Heart right ventricle (tissue), 16 donors: ENCODE measurements around the gene MINDY4. TPM values are rescaled to one million over a fixed set of nuclear protein-coding genes. Genes with fewer than 3 reads are reported as not detected.

Experiments used
- ATAC-seq, 8 donors: fragments of 200-7000 bp; cut with Tn5 transposase; one replicate each; pipeline ENCODE4 v1.9.1; 2020; ENCODE audit warnings: mild to moderate bottlenecking in 8 of 8, moderate library complexity in 8 of 8, moderate number of reproducible peaks in 1 of 8
- DNase-seq, 2 donors: peaks; one replicate each; pipeline ENCODE4 v3.0.0-alpha.2; 2020
- H3K27ac ChIP-seq, 10 donors: fragments of 200-600 bp; sonication (generic) in 2 of 10; one replicate each; pipeline versions ENCODE4 v1.5.0 to v1.8.0; 2020 to 2022; ENCODE audit warnings: mild to moderate bottlenecking in 3 of 10
- H3K27me3 ChIP-seq, 7 donors: fragments of 200-600 bp; one replicate each; pipeline ENCODE4 v1.8.0; 2021 to 2022; ENCODE audit warnings: mild to moderate bottlenecking in 2 of 7
- H3K36me3 ChIP-seq, 9 donors: fragments of 200-600 bp; sonication (generic) in 1 of 9; one replicate each; pipeline versions ENCODE4 v1.5.0 to v1.8.0; 2020 to 2022; ENCODE audit warnings: mild to moderate bottlenecking in 2 of 9
- H3K4me1 ChIP-seq, 9 donors: fragments of 200-600 bp; sonication (generic) in 1 of 9; one replicate each; pipeline versions ENCODE4 v1.5.0 to v1.8.0; 2020 to 2022; ENCODE audit warnings: mild to moderate bottlenecking in 4 of 9
- H3K4me3 ChIP-seq, 10 donors: fragments of 200-600 bp; sonication (generic) in 2 of 10; one replicate each; pipeline versions ENCODE4 v1.5.0 to v1.8.0; 2020 to 2022; ENCODE audit warnings: mild to moderate bottlenecking in 7 of 10, moderate library complexity in 2 of 10
- H3K9me3 ChIP-seq, 11 donors: fragments of 200-600 bp in 10 of 11; sonication (generic) in 2 of 11; one replicate each; pipeline versions ENCODE4 v1.5.0 to v1.8.0; 2013 to 2022; ENCODE audit warnings: mild to moderate bottlenecking in 2 of 11, control low read depth in 1 of 11, moderate library complexity in 1 of 11
- WGBS, 2 donors: extraction: QIAGEN DNeasy Blood & Tissue Kit; methylation state at CpG; one replicate each; pipeline ENCODE4 v1.1.7; 2013; ENCODE audit warnings: inconsistent platforms in 1 of 2; 5-methylcytosine and 5-hydroxymethylcytosine counted together
- intact Hi-C, 10 donors: fragments of 100-400 bp; cut with DNase I; formaldehyde crosslinking; loops; one replicate each; pipeline versions ENCODE4 v1.11.1 to v1.14.2; 2022
- polyA plus RNA-seq, 2 donors: library from polyadenylated mRNA; stranded (reverse); fragments of 200-250 nt; gene quantifications; one replicate each; pipeline ENCODE4 v1.2.3, GENCODE V29; 2013
- total RNA-seq, 10 donors: library from RNA; stranded (reverse); fragmentation: NEBNext Ultra II Directional in 3 of 10; extraction: Animal tissue kit (Norgen Biotek cat#: 25700) in 3 of 10; gene quantifications; one replicate each; pipeline versions ENCODE4 v1.2.1 to v1.2.4, GENCODE V29; 2021 to 2023
- TF ChIP-seq, protein P1 (sequence below), 9 donors: fragments of 200-600 bp; sonication (generic) in 2 of 9; IDR thresholded peaks; one replicate each; pipeline versions ENCODE4 v1.5.0 to v1.8.0; 2021 to 2022; ENCODE audit warnings: antibody characterized with exemption in 9 of 9, mild to moderate bottlenecking in 5 of 9, moderate library complexity in 1 of 9
- donor health status: Arrhythmogenic right ventricular cardiomyopathy.
- donor health status: ischemic (EF 13 %, LVEDD 7.1; RV severe dilation, severe dysfunction).
- donor health status: healthy with polysubstance abuse.
- donor health status: DM: no; HTN: yes; CAD: no.
- donor health status: DM: no; HTN: no; CAD: no.
- donor health status: ischemic (EF 25% LVEDD 6.9; RV normal size, moderate dysfunction).
- donor health status: ischemic (EF 25% LVEDD 5.7; RV mildly dilated, moderate dysfunction).
- donor health status: healthy.
- donor health status: DM: yes; HTN: yes; CAD: no.
- donor health status: Ischemic cardiomyopathy.
- donor health status: ischemic (EF 35%, LVEDD 5.7; RV mildly dilated, moderate dysfunction).
- donor health status: nonischemic (EF 11% LVEDD 7.7; RV severe dilation, severe dysfunction).
- donor health status: DM: yes; HTN: yes; CAD: no.
- donor health status: PGD.
- donor health status: ischemic (EF 29% LVEDD 5.4; RV normal size, mild dysfunction).
- donor health status: nonischemic (EF 23%, LVEDD 6.1; RV moderate dilation, normal function).

Gene MINDY4
- total and polyA plus RNA-seq, 12 donors = 1.9 to 5.4 (median 2.8) TPM

GRCh38 chr7:30917216-30917893 is 146.1 kb downstream of the MINDY4 start:
- intact Hi-C loops = loop anchor here in 4 of 10 donors (5.0 to 10.0 kb wide), 4 partner anchors 93 to 165 kb away; partner anchors contain the start of gene INMT (in 1 of the 4)
- DNase-seq (no peak), ATAC-seq (no peak)
- TF ChIP-seq, protein P1, sequence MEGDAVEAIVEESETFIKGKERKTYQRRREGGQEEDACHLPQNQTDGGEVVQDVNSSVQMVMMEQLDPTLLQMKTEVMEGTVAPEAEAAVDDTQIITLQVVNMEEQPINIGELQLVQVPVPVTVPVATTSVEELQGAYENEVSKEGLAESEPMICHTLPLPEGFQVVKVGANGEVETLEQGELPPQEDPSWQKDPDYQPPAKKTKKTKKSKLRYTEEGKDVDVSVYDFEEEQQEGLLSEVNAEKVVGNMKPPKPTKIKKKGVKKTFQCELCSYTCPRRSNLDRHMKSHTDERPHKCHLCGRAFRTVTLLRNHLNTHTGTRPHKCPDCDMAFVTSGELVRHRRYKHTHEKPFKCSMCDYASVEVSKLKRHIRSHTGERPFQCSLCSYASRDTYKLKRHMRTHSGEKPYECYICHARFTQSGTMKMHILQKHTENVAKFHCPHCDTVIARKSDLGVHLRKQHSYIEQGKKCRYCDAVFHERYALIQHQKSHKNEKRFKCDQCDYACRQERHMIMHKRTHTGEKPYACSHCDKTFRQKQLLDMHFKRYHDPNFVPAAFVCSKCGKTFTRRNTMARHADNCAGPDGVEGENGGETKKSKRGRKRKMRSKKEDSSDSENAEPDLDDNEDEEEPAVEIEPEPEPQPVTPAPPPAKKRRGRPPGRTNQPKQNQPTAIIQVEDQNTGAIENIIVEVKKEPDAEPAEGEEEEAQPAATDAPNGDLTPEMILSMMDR (IDR thresholded peaks at IDR 0.05) = no peak
- peak overlapping the region in 7 of 10 donors; percentile 10 to 70 (median 60) for H3K4me3 ChIP-seq
- no peaks in the 10 kb centered on the region for H3K9me3 ChIP-seq
- H3K4me1 ChIP-seq = peaks cover 43 to 100% (median 80%) of the 10 kb centered on the region in 9 donors
- H3K27ac ChIP-seq = peak overlapping the region in 9 of 10 donors; percentile 20 to 91 (median 85)
- 73 to 81% methylated on average over 4 of the region's 4 CpGs for WGBS, 2 donors
- H3K27me3 ChIP-seq = no peaks in the 10 kb centered on the region
- H3K36me3 ChIP-seq = peaks cover 0 to 7% (median 0%) of the 10 kb centered on the region in 9 donors

- peaks cover 41 to 94% (median 79%) of the 10 kb centered on the region in 9 donors for H3K4me1 ChIP-seq
- TF ChIP-seq, protein P1 (IDR thresholded peaks at IDR 0.05) = no peak
- H3K27ac ChIP-seq = peak overlapping the region in 9 of 10 donors; percentile 73 to 91 (median 86)
- ATAC-seq = no peak
- H3K36me3 ChIP-seq = peaks cover 0 to 20% (median 9%) of the 10 kb centered on the region in 9 donors
- DNase-seq = peak in 1 of 2 donors; percentile 12
- WGBS, 2 donors = 73 to 83% methylated on average over 4 of the region's 4 CpGs
- H3K4me3 ChIP-seq = peak overlapping the region in 4 of 10 donors; percentile 12 to 62 (median 38)
- H3K27me3 ChIP-seq = no peaks in the 10 kb centered on the region
- intact Hi-C loops = loop anchor here in 4 of 10 donors (5.0 to 10.0 kb wide), 4 partner anchors 94 to 166 kb away; partner anchors contain the start of gene INMT (in 1 of the 4)
- H3K9me3 ChIP-seq = no peaks in the 10 kb centered on the region
These were observed 147.5 kb downstream of the MINDY4 start for GRCh38 chr7:30918676-30919075.

GRCh38 chr7:30920021-30920583 is 148.9 kb downstream of the MINDY4 start:
- H3K36me3 ChIP-seq = peaks cover 0 to 35% (median 11%) of the 10 kb centered on the region in 9 donors
- ATAC-seq = peak in 3 of 8 donors; percentile 6 to 23 (median 16)
- DNase-seq = peak in 1 of 2 donors; percentile 29
- WGBS, 2 donors = 43 to 46% methylated on average over 11 of the region's 11 CpGs
- H3K9me3 ChIP-seq = no peaks in the 10 kb centered on the region
- TF ChIP-seq, protein P1 (IDR thresholded peaks at IDR 0.05) = no peak
- intact Hi-C loops = no loop called here
- H3K27me3 ChIP-seq = no peaks in the 10 kb centered on the region
- peak overlapping the region in 2 of 10 donors; percentile 0 to 54 for H3K4me3 ChIP-seq
- peak overlapping the region; percentile 75 to 94 (median 86) for H3K27ac ChIP-seq
- peaks cover 35 to 80% (median 69%) of the 10 kb centered on the region in 9 donors for H3K4me1 ChIP-seq
